Pancreas (tissue), 10 donors: Measurements from ENCODE around the gene EEF2K. TPM values are rescaled to one million over a fixed set of nuclear protein-coding genes. Genes with fewer than 3 reads are reported as not detected.

Source experiments
- ATAC-seq, 4 donors: fragments of 200-7000 bp; cut with Tn5 transposase; one replicate each; pipeline versions ENCODE4 v1.8.0 to v1.9.1; 2020; ENCODE audit warnings: mild to moderate bottlenecking in 4 of 4, moderate library complexity in 4 of 4
- DNase-seq, 6 donors: peaks; one replicate each; pipeline ENCODE4 v3.0.0-alpha.2; 2020
- FAIRE-seq: peaks from 2 replicates; lab custom pipeline; 2012; peaks lifted over from hg19 to GRCh38; lab: Jason Lieb, UNC
- H3K27ac ChIP-seq, 4 donors: fragments of 200-600 bp; sonication (generic); 1 replicate in 3 of 4; 2 replicates in 1 of 4; pipeline versions ENCODE4 v1.5.0 to v1.8.0; 2020
- H3K27me3 ChIP-seq, 4 donors: fragments of 200-600 bp; one replicate each; pipeline ENCODE4 v1.8.0; 2021
- H3K36me3 ChIP-seq, 3 donors: fragments of 200-600 bp; sonication (generic) in 1 of 3; one replicate each; pipeline versions ENCODE4 v1.5.0 to v1.8.0; 2020 to 2021
- H3K4me1 ChIP-seq, 3 donors: fragments of 200-600 bp; one replicate each; pipeline ENCODE4 v1.8.0; 2021
- H3K4me3 ChIP-seq, 4 donors: fragments of 200-600 bp; sonication (generic) in 2 of 4; one replicate each; pipeline versions ENCODE4 v1.5.0 to v1.8.0; 2020 to 2021
- H3K9me3 ChIP-seq, 4 donors: fragments of 200-600 bp; one replicate each; pipeline ENCODE4 v1.8.0; 2021
- WGBS, 2 donors: extraction: QIAGEN DNeasy Blood & Tissue Kit; methylation state at CpG; one replicate each; pipeline ENCODE4 v1.1.7; 2013; 5-methylcytosine and 5-hydroxymethylcytosine counted together
- intact Hi-C, 3 donors: fragments of 100-400 bp; cut with DNase I; formaldehyde crosslinking; loops; one replicate each; pipeline versions ENCODE4 v1.11.1 to v1.14.2; 2022
- polyA plus RNA-seq, 2 donors: library from polyadenylated mRNA; stranded (reverse); fragments of 200-250 nt; gene quantifications; one replicate each; pipeline ENCODE4 v1.2.3, GENCODE V29; 2013
- total RNA-seq, 6 donors: library from RNA; stranded (reverse); fragmentation: NEBNext Ultra II Directional in 4 of 6; extraction: Animal tissue kit (Norgen Biotek cat#: 25700) in 4 of 6; gene quantifications; one replicate each; pipeline versions ENCODE4 v1.2.1 to v1.2.4, GENCODE V29; 2021 to 2023
- TF ChIP-seq, protein P1 (sequence below), 4 donors: fragments of 200-600 bp; sonication (generic) in 3 of 4; IDR thresholded peaks; one replicate each; pipeline versions ENCODE4 v1.5.0 to v1.8.0; 2021; ENCODE audit warnings: antibody characterized with exemption in 4 of 4
- donor health status: healthy with polysubstance abuse.
- donor health status: DM: no; HTN: no; CAD: no; lungs with moderate emphysema.
- donor health status: DM: no; HTN: no; CAD: no.
- donor health status: control.
- donor health status: control.
- donor health status: Bipolar disorder and iron deficiency.
- donor health status: DM: yes; HTN: yes; CAD: no.
- donor health status: DM: no; HTN: no; CAD: no.
- donor health status: DM: no; HTN: no; CAD: no.
- donor health status: DM: yes; HTN: yes; CAD: no.

EEF2K gene
- total and polyA plus RNA-seq, 8 donors = 6.1 to 21.1 (median 16.5) TPM

DNA sequence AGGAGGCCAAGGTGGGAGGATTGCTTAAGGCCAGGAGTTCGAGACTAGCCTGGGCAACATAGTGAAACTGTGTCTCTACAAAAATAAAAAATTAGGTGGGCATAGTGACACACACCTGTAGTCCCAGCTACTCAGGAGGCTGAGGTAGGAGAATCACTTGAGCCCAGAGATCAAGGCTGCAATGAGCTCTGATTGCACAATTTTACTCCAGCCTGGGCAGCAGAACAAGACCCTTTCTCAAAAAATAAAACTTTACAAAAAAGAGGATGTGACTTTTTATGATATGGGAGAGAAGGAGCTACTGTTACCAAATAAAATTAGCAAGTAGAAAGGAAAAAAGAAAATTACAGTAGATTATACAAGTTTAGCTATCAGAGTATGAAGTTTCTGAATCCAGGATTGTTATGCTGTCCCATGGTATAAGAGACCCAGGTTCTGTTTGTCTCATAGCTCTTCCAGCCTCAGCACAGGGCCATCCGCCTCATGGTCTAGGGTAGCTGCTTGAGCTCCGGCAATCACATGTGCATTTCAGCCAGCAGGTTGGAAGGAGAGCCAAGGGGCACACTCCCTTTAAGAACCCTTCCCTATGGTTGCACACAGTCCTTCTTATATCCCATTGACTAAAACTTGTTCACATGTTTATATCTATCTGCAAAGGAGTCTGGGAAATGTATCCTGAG lies 13.5 kb downstream of the EEF2K start:
- DNase-seq = no peak
- no peaks in the 10 kb centered on the region for H3K36me3 ChIP-seq
- H3K27ac ChIP-seq = no peak overlapping the region
- no peak for FAIRE-seq
- H3K4me1 ChIP-seq = peaks cover 0 to 11% (median 8%) of the 10 kb centered on the region in 3 donors
- no peak overlapping the region for H3K4me3 ChIP-seq
- H3K9me3 ChIP-seq = no peaks in the 10 kb centered on the region
- TF ChIP-seq, protein P1, sequence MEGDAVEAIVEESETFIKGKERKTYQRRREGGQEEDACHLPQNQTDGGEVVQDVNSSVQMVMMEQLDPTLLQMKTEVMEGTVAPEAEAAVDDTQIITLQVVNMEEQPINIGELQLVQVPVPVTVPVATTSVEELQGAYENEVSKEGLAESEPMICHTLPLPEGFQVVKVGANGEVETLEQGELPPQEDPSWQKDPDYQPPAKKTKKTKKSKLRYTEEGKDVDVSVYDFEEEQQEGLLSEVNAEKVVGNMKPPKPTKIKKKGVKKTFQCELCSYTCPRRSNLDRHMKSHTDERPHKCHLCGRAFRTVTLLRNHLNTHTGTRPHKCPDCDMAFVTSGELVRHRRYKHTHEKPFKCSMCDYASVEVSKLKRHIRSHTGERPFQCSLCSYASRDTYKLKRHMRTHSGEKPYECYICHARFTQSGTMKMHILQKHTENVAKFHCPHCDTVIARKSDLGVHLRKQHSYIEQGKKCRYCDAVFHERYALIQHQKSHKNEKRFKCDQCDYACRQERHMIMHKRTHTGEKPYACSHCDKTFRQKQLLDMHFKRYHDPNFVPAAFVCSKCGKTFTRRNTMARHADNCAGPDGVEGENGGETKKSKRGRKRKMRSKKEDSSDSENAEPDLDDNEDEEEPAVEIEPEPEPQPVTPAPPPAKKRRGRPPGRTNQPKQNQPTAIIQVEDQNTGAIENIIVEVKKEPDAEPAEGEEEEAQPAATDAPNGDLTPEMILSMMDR (IDR thresholded peaks at IDR 0.05) = no peak
- ATAC-seq = no peak
- WGBS, 2 donors = 96 to 99% methylated on average over 3 of the region's 3 CpGs
- intact Hi-C loops = loop anchor here in 2 of 3 donors (10.0 kb wide), 2 partner anchors 55 to 65 kb away; no protein-coding TSS in a partner anchor
- H3K27me3 ChIP-seq = no peaks in the 10 kb centered on the region

DNA sequence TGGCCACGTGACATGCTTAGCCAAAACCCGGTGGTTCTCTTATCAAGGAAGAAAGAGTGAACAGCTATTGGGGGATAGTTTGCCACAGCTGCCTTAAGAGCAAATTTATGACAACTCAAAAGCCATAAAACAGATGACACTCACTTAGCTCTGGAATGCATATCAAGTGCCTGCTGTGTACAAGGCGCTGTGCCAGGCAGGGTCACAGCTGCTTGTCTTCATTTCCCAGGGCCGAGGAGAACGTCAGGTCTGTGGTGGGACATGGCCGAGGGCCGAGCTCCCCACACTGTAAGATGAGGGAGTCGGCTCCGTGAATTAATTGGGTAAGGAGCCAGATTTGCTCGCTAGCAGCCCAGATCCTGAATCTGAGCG lies 14.0 kb downstream of the EEF2K start:
- FAIRE-seq = no peak
- Histone ChIP-seq H3K27me3 (no peaks in the 10 kb centered on the region), H3K27ac (no peak overlapping the region), H3K4me1 (peaks cover 0 to 11% (median 8%) of the 10 kb centered on the region in 3 donors), H3K4me3 (no peak overlapping the region), H3K36me3 (no peaks in the 10 kb centered on the region), H3K9me3 (no peaks in the 10 kb centered on the region)
- DNase-seq = no peak
- WGBS, 2 donors = 70 to 76% methylated on average over 11 of the region's 11 CpGs
- intact Hi-C loops = loop anchor here in 1 of 3 donors (10.0 kb wide), 1 partner anchor 55 kb away; no protein-coding TSS in a partner anchor
- peak in 1 of 4 donors; percentile 22 for ATAC-seq
- TF ChIP-seq, protein P1 (IDR thresholded peaks at IDR 0.05) = no peak

GRCh38 chr16:22220714-22221113 lies 14.6 kb downstream of the EEF2K start:
- Histone ChIP-seq H3K4me3 (no peak overlapping the region), H3K4me1 (peaks cover 0 to 9% (median 6%) of the 10 kb centered on the region in 3 donors), H3K36me3 (no peaks in the 10 kb centered on the region), H3K27ac (no peak overlapping the region), H3K27me3 (no peaks in the 10 kb centered on the region), H3K9me3 (no peaks in the 10 kb centered on the region)
- peak in 1 of 6 donors; percentile 44 for DNase-seq
- TF ChIP-seq, protein P1 (IDR thresholded peaks at IDR 0.05) = no peak
- WGBS, 2 donors = 59 to 63% methylated on average over 9 of the region's 9 CpGs
- FAIRE-seq = no peak
- intact Hi-C loops = loop anchor here in 1 of 3 donors (10.0 kb wide), 1 partner anchor 54 kb away; no protein-coding TSS in a partner anchor
- peak in 3 of 4 donors; percentile 9 to 40 (median 37) for ATAC-seq

GRCh38 chr16:22222006-22222405 lies 15.9 kb downstream of the EEF2K start:
- DNase-seq (no peak), ATAC-seq (no peak), FAIRE-seq (no peak)
- H3K36me3 ChIP-seq = no peaks in the 10 kb centered on the region
- no peaks in the 10 kb centered on the region for H3K9me3 ChIP-seq
- H3K27ac ChIP-seq = no peak overlapping the region
- intact Hi-C loops = loop anchor here in 1 of 3 donors (10.0 kb wide), 1 partner anchor 53 kb away; no protein-coding TSS in a partner anchor
- H3K27me3 ChIP-seq = no peaks in the 10 kb centered on the region
- H3K4me1 ChIP-seq = no peaks in the 10 kb centered on the region
- TF ChIP-seq, protein P1 (IDR thresholded peaks at IDR 0.05) = no peak
- H3K4me3 ChIP-seq = no peak overlapping the region
- WGBS, 2 donors = 93 to 100% methylated on average over 2 of the region's 2 CpGs

- H3K27me3 ChIP-seq = no peaks in the 10 kb centered on the region
- H3K4me1 ChIP-seq = no peaks in the 10 kb centered on the region
- no peaks in the 10 kb centered on the region for H3K9me3 ChIP-seq
- 87 to 94% methylated on average over 1 of the region's 1 CpG for WGBS, 2 donors
- TF ChIP-seq, protein P1 (IDR thresholded peaks at IDR 0.05) = no peak
- ATAC-seq = no peak
- no peak overlapping the region for H3K27ac ChIP-seq
- no peak for FAIRE-seq
- no peak overlapping the region for H3K4me3 ChIP-seq
- intact Hi-C loops = loop anchor here in 1 of 3 donors (10.0 kb wide), 1 partner anchor 52 kb away; no protein-coding TSS in a partner anchor
- H3K36me3 ChIP-seq = no peaks in the 10 kb centered on the region
- no peak for DNase-seq
Observed at GRCh38 chr16:22222998-22223397, 16.9 kb downstream of the EEF2K start.
